Lower lobe of right lung (tissue), 2 donors: Measurements from ENCODE around the gene TECR. TPM values are rescaled to one million over a fixed set of nuclear protein-coding genes. Genes with fewer than 3 reads are reported as not detected.

ENCODE experiments used
- ATAC-seq, 2 donors: fragments of 200-7000 bp; cut with Tn5 transposase; one replicate each; pipeline ENCODE4 v1.9.1; 2020 to 2022; ENCODE audit warnings: mild to moderate bottlenecking in 2 of 2, moderate library complexity in 2 of 2
- DNase-seq: peaks from one replicate; pipeline ENCODE4 v3.0.0-alpha.2; 2020
- H3K27ac ChIP-seq: fragments of 200-600 bp; one replicate; pipeline ENCODE4 v1.8.0; 2022
- H3K27me3 ChIP-seq: fragments of 200-600 bp; one replicate; pipeline ENCODE4 v1.8.0; 2022; ENCODE audit warnings: low read depth
- H3K36me3 ChIP-seq: fragments of 200-600 bp; one replicate; pipeline ENCODE4 v1.8.0; 2022; ENCODE audit warnings: mild to moderate bottlenecking
- H3K4me1 ChIP-seq: fragments of 200-600 bp; one replicate; pipeline ENCODE4 v1.8.0; 2022
- H3K4me3 ChIP-seq: fragments of 200-600 bp; one replicate; pipeline ENCODE4 v1.8.0; 2022; ENCODE audit warnings: mild to moderate bottlenecking
- H3K9me3 ChIP-seq: fragments of 200-600 bp; one replicate; pipeline ENCODE4 v1.8.0; 2022
- CTCF ChIP-seq: fragments of 200-600 bp; IDR thresholded peaks from one replicate; pipeline ENCODE4 v1.8.0; 2022; ENCODE audit warnings: antibody characterized with exemption, mild to moderate bottlenecking
- intact Hi-C: fragments of 100-400 bp; cut with DNase I; formaldehyde crosslinking; loops from one replicate; pipeline ENCODE4 v1.11.0; 2022
- total RNA-seq: library from RNA; stranded (reverse); fragmentation: NEBNext Ultra II Directional; extraction: Animal tissue kit (Norgen Biotek cat#: 25700); gene quantifications from one replicate; pipeline ENCODE4 v1.2.1, GENCODE V29; 2021
- donor health status: DM: no; HTN: yes; CAD: no; lungs with severe emphysema.

Gene TECR
- total RNA-seq, 1 donor from 2014 or later = 127 TPM

DNA sequence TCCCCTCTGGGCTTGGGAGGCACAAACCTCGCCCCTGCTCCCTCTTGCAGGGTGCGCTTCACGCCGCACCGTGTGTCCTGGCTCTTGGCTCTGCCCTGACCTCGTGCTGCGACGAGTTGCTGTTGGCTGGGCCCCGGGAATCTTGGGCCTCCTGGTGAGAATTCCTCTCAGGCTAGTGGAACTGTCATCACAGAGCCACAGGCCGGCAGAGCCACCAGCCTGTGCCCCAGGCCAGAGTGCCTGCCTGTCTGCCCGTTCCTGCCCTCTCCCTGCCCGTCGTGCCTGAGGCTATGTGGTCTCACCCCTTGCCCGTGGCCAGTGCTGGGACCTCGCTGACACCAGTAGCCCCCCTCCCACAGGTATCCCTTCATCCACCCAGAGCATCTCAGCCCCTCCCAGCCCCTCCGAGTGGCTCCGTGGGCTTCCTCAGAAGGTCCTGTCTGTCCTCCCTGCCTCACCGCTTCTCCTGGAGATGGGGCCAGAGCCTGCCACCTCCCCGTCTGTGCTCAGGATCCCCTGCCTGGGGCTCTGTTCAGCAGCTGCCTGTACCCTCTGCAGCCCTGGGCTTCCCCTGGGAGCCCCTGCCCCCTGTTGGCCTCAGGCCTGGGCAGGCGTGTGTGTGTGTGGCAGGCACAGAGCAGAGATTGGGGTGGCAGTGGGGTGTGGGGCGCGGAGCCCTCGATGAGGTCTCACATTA, 29.1 kb downstream of the TECR start:
- Histone ChIP-seq H3K36me3 (no peaks in the 10 kb centered on the region), H3K4me1 (peaks cover 17% of the 10 kb centered on the region), H3K9me3 (no peaks in the 10 kb centered on the region), H3K27ac (no peak overlapping the region), H3K27me3 (no peaks in the 10 kb centered on the region), H3K4me3 (no peak overlapping the region)
- TF ChIP-seq CTCF = no peak
- intact Hi-C loops = no loop called here
- DNase-seq (no peak), ATAC-seq (no peak)

- Histone ChIP-seq H3K27me3 (no peaks in the 10 kb centered on the region), H3K4me3 (no peak overlapping the region), H3K36me3 (peaks cover 5% of the 10 kb centered on the region), H3K27ac (no peak overlapping the region), H3K4me1 (peaks cover 17% of the 10 kb centered on the region), H3K9me3 (no peaks in the 10 kb centered on the region)
- TF ChIP-seq CTCF = no peak
- ATAC-seq (no peak), DNase-seq (no peak)
- intact Hi-C loops = no loop called here
These were observed 30.8 kb downstream of the TECR start for GRCh38 chr19:14559916-14560775.

- Histone ChIP-seq H3K27me3 (no peaks in the 10 kb centered on the region), H3K36me3 (peaks cover 11% of the 10 kb centered on the region), H3K9me3 (no peaks in the 10 kb centered on the region), H3K4me3 (no peak overlapping the region), H3K4me1 (peaks cover 17% of the 10 kb centered on the region), H3K27ac (no peak overlapping the region)
- ATAC-seq (no peak), DNase-seq (no peak)
- TF ChIP-seq CTCF = no peak
- intact Hi-C loops = no loop called here
These were observed 31.3 kb downstream of the TECR start for GRCh38 chr19:14560776-14561108.

GRCh38 chr19:14561249-14561648, 31.9 kb downstream of the TECR start:
- TF ChIP-seq CTCF = no peak
- no peaks in the 10 kb centered on the region for H3K27me3 ChIP-seq
- H3K4me3 ChIP-seq = no peak overlapping the region
- no peak for DNase-seq
- intact Hi-C loops = no loop called here
- ATAC-seq = no peak
- no peaks in the 10 kb centered on the region for H3K9me3 ChIP-seq
- no peak overlapping the region for H3K27ac ChIP-seq
- H3K36me3 ChIP-seq = peaks cover 16% of the 10 kb centered on the region
- H3K4me1 ChIP-seq = peaks cover 15% of the 10 kb centered on the region

- no peaks in the 10 kb centered on the region for H3K9me3 ChIP-seq
- H3K4me1 ChIP-seq = peaks cover 9% of the 10 kb centered on the region
- no peak for TF ChIP-seq CTCF
- intact Hi-C loops = no loop called here
- DNase-seq = no peak
- H3K27ac ChIP-seq = no peak overlapping the region
- no peak for ATAC-seq
- no peaks in the 10 kb centered on the region for H3K27me3 ChIP-seq
- peaks cover 21% of the 10 kb centered on the region for H3K36me3 ChIP-seq
- no peak overlapping the region for H3K4me3 ChIP-seq
These were observed 32.5 kb downstream of the TECR start for GRCh38 chr19:14561847-14562351.
